HEK293 (cell line): ENCODE data around the gene ITGAX.
A peak's percentile ranks its signal among the peaks of the same experiment; 100 is the strongest.

Experiments
- CTCF ChIA-PET: fragments of 350-600 bp; formaldehyde crosslinking; extraction: SDS; loops from one replicate; lab custom pipeline; 2021; ENCODE audit warnings: antibody characterized with exemption; lab: Yijun Ruan, JAX
- POLR2A ChIA-PET: fragments of 300-600 bp; formaldehyde crosslinking; extraction: SDS; loops from one replicate; lab custom pipeline; 2020; ENCODE audit warnings: antibody characterized with exemption, inconsistent platforms; lab: Yijun Ruan, JAX
- H3K27ac ChIP-seq: fragments of 200-500 bp; sonication (Bioruptor generic); 2 replicates; pipeline ENCODE4 v1.5.1; 2014; ENCODE audit warnings: low read depth, low read length, control low read depth, inconsistent platforms; ENCODE audit errors: extremely low read depth
- H3K36me3 ChIP-seq, 2 experiments: fragments of 200-500 bp in 1 of 2; sonication (Bioruptor generic) in 1 of 2; 1 replicate in 1 of 2; 2 replicates in 1 of 2; pipeline ENCODE4 v1.5.1; 2014 to 2017; ENCODE audit warnings: inconsistent platforms in 2 of 2, low read length in 2 of 2; ENCODE audit not compliant: control insufficient read depth in 2 of 2, insufficient read depth in 1 of 2
- H3K4me1 ChIP-seq: fragments of 200-500 bp; sonication (Bioruptor generic); 2 replicates; pipeline ENCODE4 v1.5.1; 2014; ENCODE audit warnings: mild to moderate bottlenecking, low read length, inconsistent platforms; ENCODE audit not compliant: control insufficient read depth, insufficient read depth
- H3K4me3 ChIP-seq: 2 replicates; pipeline ENCODE4 v1.5.1; 2011; ENCODE audit warnings: low read depth, mild to moderate bottlenecking, control low read depth, low read length, moderate library complexity
- H3K9me3 ChIP-seq: fragments of 200-500 bp; sonication (Bioruptor generic); 2 replicates; pipeline ENCODE4 v1.5.1; 2014; ENCODE audit warnings: low read depth, low read length, inconsistent platforms; ENCODE audit not compliant: control insufficient read depth, insufficient read depth
- ATF2 ChIP-seq: fragments of 450-650 bp; formaldehyde crosslinking; IDR thresholded peaks from 2 replicates; pipeline ENCODE4 v1.5.1; 2016; ENCODE audit warnings: missing biosample characterization, missing genetic modification characterization, low read depth
- KLF7 ChIP-seq: fragments of 450-650 bp; formaldehyde crosslinking; IDR thresholded peaks from 2 replicates; pipeline ENCODE4 v1.5.1; 2016; ENCODE audit warnings: missing biosample characterization, missing genetic modification characterization, borderline replicate concordance
- KLF9 ChIP-seq: fragments of 450-650 bp; formaldehyde crosslinking; IDR thresholded peaks from 2 replicates; pipeline ENCODE4 v1.5.1; 2016; ENCODE audit warnings: missing biosample characterization, missing genetic modification characterization, low read depth
- OVOL3 ChIP-seq: fragments of 450-650 bp; formaldehyde crosslinking; IDR thresholded peaks from 2 replicates; pipeline ENCODE4 v1.5.1; 2016; ENCODE audit warnings: missing biosample characterization, missing genetic modification characterization
- PRDM6 ChIP-seq: fragments of 450-650 bp; formaldehyde crosslinking; IDR thresholded peaks from 2 replicates; pipeline ENCODE4 v1.5.1; 2017; ENCODE audit warnings: missing biosample characterization, missing genetic modification characterization
- ZFP37 ChIP-seq: fragments of 450-650 bp; formaldehyde crosslinking; IDR thresholded peaks from 2 replicates; pipeline ENCODE4 v1.5.1; 2016; ENCODE audit warnings: missing biosample characterization, missing genetic modification characterization
- ZNF169 ChIP-seq: fragments of 450-650 bp; formaldehyde crosslinking; IDR thresholded peaks from 2 replicates; pipeline ENCODE4 v1.5.1; 2016; ENCODE audit warnings: missing biosample characterization, missing genetic modification characterization
- ZNF175 ChIP-seq: fragments of 450-650 bp; formaldehyde crosslinking; IDR thresholded peaks from 2 replicates; pipeline ENCODE4 v1.5.1; 2016; ENCODE audit warnings: missing biosample characterization, missing genetic modification characterization
- ZNF18 ChIP-seq: fragments of 450-650 bp; formaldehyde crosslinking; IDR thresholded peaks from 2 replicates; pipeline ENCODE4 v1.5.1; 2016; ENCODE audit warnings: missing biosample characterization, missing genetic modification characterization
- ZNF23 ChIP-seq: fragments of 450-650 bp; formaldehyde crosslinking; IDR thresholded peaks from 2 replicates; pipeline ENCODE4 v1.5.1; 2016; ENCODE audit warnings: missing biosample characterization, missing genetic modification characterization, borderline replicate concordance
- ZNF292 ChIP-seq: fragments of 450-650 bp; formaldehyde crosslinking; IDR thresholded peaks from 2 replicates; pipeline ENCODE4 v1.5.1; 2016; ENCODE audit warnings: low read depth, missing biosample characterization, missing genetic modification characterization, borderline replicate concordance
- ZNF341 ChIP-seq: fragments of 450-650 bp; formaldehyde crosslinking; IDR thresholded peaks from 2 replicates; pipeline ENCODE4; 2016; ENCODE audit warnings: low read depth, missing biosample characterization, missing genetic modification characterization
- ZNF362 ChIP-seq: fragments of 450-650 bp; formaldehyde crosslinking; IDR thresholded peaks from 2 replicates; pipeline ENCODE4 v1.5.1; 2016; ENCODE audit warnings: missing biosample characterization, missing genetic modification characterization
- ZNF391 ChIP-seq: fragments of 450-650 bp; formaldehyde crosslinking; IDR thresholded peaks from 2 replicates; pipeline ENCODE4 v1.5.1; 2016; ENCODE audit warnings: low read depth, missing biosample characterization, missing genetic modification characterization, borderline replicate concordance
- ZNF404 ChIP-seq: fragments of 450-650 bp; formaldehyde crosslinking; IDR thresholded peaks from 2 replicates; pipeline ENCODE4 v1.5.1; 2017; ENCODE audit warnings: missing biosample characterization, missing genetic modification characterization
- ZNF423 ChIP-seq: fragments of 450-650 bp; formaldehyde crosslinking; IDR thresholded peaks from 2 replicates; pipeline ENCODE4 v1.5.1; 2016; ENCODE audit warnings: missing biosample characterization, missing genetic modification characterization
- ZNF426 ChIP-seq: fragments of 450-650 bp; formaldehyde crosslinking; IDR thresholded peaks from 2 replicates; pipeline ENCODE4 v1.5.1; 2017; ENCODE audit warnings: missing biosample characterization, missing genetic modification characterization, mild to moderate bottlenecking, inconsistent platforms, moderate library complexity
- ZNF549 ChIP-seq: fragments of 450-650 bp; IDR thresholded peaks from 2 replicates; pipeline ENCODE4 v1.5.1; 2018; ENCODE audit warnings: missing biosample characterization, missing genetic modification characterization, mild to moderate bottlenecking, inconsistent platforms, moderate library complexity
- ZNF610 ChIP-seq: fragments of 450-650 bp; formaldehyde crosslinking; IDR thresholded peaks from 2 replicates; pipeline ENCODE4 v1.5.1; 2016; ENCODE audit warnings: missing biosample characterization, missing genetic modification characterization, borderline replicate concordance
- ZNF677 ChIP-seq: fragments of 450-650 bp; IDR thresholded peaks from 2 replicates; pipeline ENCODE4 v1.5.0; 2018; ENCODE audit warnings: missing biosample characterization, mild to moderate bottlenecking, missing genetic modification characterization, moderate library complexity

Gene ITGAX

GRCh38 chr16:31347445-31347844 lies 7.5 kb upstream of the ITGAX start:
- H3K4me3 ChIP-seq, result no peak overlapping the region
- H3K27ac ChIP-seq, result no peak overlapping the region
- POLR2A ChIA-PET, result no interaction called here
- CTCF ChIA-PET, result interaction anchor here (0.7 kb wide), 1 partner anchor 521 kb away, joined by 3 read pairs; no protein-coding TSS in a partner anchor
- no peaks in the 10 kb centered on the region for H3K9me3 ChIP-seq
- TF ChIP-seq ZNF610 (tag by site-specific recombination), result no peak
- no peak for TF ChIP-seq ZNF549 (tag by site-specific recombination)
- no peak for TF ChIP-seq ZNF391 (tag by site-specific recombination)
- no peak for TF ChIP-seq ATF2
- no peak for TF ChIP-seq ZNF677 (tag by site-specific recombination)
- TF ChIP-seq ZNF292 (tag by site-specific recombination), result no peak
- no peak for TF ChIP-seq OVOL3 (tag by site-specific recombination)
- no peak for TF ChIP-seq KLF7
- TF ChIP-seq ZNF23, result no peak
- TF ChIP-seq ZNF404, result no peak
- no peak for TF ChIP-seq ZNF423
- TF ChIP-seq PRDM6, result no peak
- H3K36me3 ChIP-seq, result no peaks in the 10 kb centered on the region
- no peaks in the 10 kb centered on the region for H3K4me1 ChIP-seq

GRCh38 chr16:31348579-31348978 lies 6.4 kb upstream of the ITGAX start:
- H3K4me3 ChIP-seq, result no peak overlapping the region
- H3K4me1 ChIP-seq, result no peaks in the 10 kb centered on the region
- TF ChIP-seq ZNF341 (tag by site-specific recombination), result peak; percentile 38
- TF ChIP-seq ZNF175 (tag by site-specific recombination), result no peak
- TF ChIP-seq ZFP37 (tag by site-specific recombination), result no peak
- TF ChIP-seq ZNF18 (tag by site-specific recombination), result no peak
- TF ChIP-seq ZNF426 (tag by site-specific recombination), result no peak
- no peak for TF ChIP-seq ZNF362 (tag by site-specific recombination)
- TF ChIP-seq KLF9 (tag by site-specific recombination), result no peak
- TF ChIP-seq ZNF169 (tag by site-specific recombination), result no peak
- TF ChIP-seq, all 188 proteins: peak for 1
- Histone ChIP-seq H3K27ac (no peak overlapping the region), H3K9me3 (no peaks in the 10 kb centered on the region), H3K36me3 (no peaks in the 10 kb centered on the region)
- ChIA-PET CTCF (interaction anchor here (0.7 kb wide), 1 partner anchor 158 kb away, joined by 3 read pairs; no protein-coding TSS in a partner anchor), POLR2A (no interaction called here)
